ENCODE data around the gene IGSF23. TPM values are rescaled to one million over a fixed set of nuclear protein-coding genes. Genes with fewer than 3 reads are reported as not detected.

Gene IGSF23
- total and polyA plus RNA-seq, 7 donors = 0.23 to 0.30 TPM; not detected in 5

DNA sequence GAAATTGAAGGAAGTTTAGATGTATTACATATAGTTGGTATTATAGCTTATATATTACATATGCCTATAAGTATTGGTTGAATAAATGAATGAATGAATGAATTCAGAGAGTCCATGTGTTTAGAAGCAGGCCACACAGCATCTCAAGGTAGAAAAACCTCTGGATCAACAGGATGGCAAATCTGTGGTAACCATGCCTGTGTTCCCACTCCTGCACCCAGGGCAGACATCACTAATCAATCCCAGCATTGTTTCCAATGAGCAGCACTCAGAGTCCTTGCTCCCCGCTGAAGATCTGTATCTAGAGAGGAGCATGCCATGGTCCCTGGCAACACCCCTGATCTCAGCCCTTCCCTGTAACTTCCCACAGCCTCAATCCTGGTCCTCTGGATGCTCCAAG, 58.9 kb downstream of the IGSF23 start:
- intact Hi-C loops (cut with DNase I) = no loop called here
- no peaks in the 10 kb centered on the region for H3K9me3 ChIP-seq
- WGBS, 3 donors = 73 to 89% (median 81%) methylated on average over 1 of the region's 1 CpG

DNA sequence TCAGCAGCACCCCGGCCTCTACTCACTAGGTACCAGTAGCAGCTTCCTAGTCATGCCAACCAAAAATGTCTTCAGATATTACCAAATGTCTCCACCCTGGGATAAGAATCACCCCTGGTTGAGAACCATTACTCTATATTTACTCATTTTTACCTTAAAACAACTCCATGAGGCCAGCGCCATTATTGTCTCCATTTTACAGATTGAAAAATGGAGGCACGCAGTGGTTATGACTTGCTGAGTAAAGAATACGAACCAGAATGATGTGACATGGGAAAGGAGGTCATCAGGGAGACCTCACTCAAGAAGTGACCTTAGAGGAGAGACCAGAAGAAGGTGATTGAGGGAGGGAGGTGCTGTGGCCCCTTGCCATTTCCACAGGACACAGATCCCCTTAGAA, 60.1 kb downstream of the IGSF23 start:
- Histone ChIP-seq H3K36me3 (ENCODE audit: insufficient read depth in 1 of 2, low read depth in 1 of 2) (peaks cover 2 to 53% of the 10 kb centered on the region in 2 donors), H3K4me1 (no peaks in the 10 kb centered on the region), H3K9me3 (no peaks in the 10 kb centered on the region), H3K27ac (no peak overlapping the region), H3K27me3 (ENCODE audit: insufficient read depth in 3 of 3, low read length in 2 of 3) (no peaks in the 10 kb centered on the region), H3K4me3 (no peak overlapping the region)
- DNase-seq (no peak), ATAC-seq (no peak)
- 81 to 96% (median 90%) methylated on average over 4 of the region's 4 CpGs for WGBS, 3 donors
- intact Hi-C loops (cut with DNase I) = no loop called here
- TF ChIP-seq, protein P1, sequence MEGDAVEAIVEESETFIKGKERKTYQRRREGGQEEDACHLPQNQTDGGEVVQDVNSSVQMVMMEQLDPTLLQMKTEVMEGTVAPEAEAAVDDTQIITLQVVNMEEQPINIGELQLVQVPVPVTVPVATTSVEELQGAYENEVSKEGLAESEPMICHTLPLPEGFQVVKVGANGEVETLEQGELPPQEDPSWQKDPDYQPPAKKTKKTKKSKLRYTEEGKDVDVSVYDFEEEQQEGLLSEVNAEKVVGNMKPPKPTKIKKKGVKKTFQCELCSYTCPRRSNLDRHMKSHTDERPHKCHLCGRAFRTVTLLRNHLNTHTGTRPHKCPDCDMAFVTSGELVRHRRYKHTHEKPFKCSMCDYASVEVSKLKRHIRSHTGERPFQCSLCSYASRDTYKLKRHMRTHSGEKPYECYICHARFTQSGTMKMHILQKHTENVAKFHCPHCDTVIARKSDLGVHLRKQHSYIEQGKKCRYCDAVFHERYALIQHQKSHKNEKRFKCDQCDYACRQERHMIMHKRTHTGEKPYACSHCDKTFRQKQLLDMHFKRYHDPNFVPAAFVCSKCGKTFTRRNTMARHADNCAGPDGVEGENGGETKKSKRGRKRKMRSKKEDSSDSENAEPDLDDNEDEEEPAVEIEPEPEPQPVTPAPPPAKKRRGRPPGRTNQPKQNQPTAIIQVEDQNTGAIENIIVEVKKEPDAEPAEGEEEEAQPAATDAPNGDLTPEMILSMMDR (IDR thresholded peaks at IDR 0.05) = no peak

More for the DNA sequence above, 58.9 kb downstream of the IGSF23 start:
- Histone ChIP-seq H3K36me3 (ENCODE audit: insufficient read depth in 1 of 2, low read depth in 1 of 2) (peaks cover 2 to 41% of the 10 kb centered on the region in 2 donors), H3K27ac (no peak overlapping the region), H3K4me1 (no peaks in the 10 kb centered on the region), H3K27me3 (ENCODE audit: insufficient read depth in 3 of 3, low read length in 2 of 3) (no peaks in the 10 kb centered on the region), H3K4me3 (no peak overlapping the region)
- DNase-seq = no peak
- peak in 1 of 4 donors; percentile 18 for ATAC-seq
- TF ChIP-seq, protein P1 (IDR thresholded peaks at IDR 0.05) = no peak

DNA sequence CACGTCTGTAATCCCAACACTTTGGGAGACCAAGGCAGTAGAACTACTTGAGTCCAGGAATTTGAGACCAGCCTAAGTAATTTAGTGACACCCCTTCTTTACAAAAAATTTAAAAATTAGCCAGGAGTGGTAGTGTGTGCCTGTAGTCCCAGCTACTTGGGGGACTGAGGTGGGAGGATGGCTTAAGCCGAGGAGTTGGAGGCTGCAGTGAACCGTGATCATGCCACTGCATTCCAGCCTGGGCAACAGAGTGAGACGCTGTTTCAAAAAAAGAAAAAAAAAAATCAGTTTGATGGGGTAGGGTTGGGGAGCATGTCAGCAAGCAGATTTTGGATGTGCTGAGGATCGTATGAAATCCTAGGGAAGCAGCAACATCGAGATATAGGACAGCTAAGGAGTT, 62.2 kb downstream of the IGSF23 start:
- H3K27ac ChIP-seq = no peak overlapping the region
- no peaks in the 10 kb centered on the region for H3K4me1 ChIP-seq
- ATAC-seq (no peak), DNase-seq (no peak)
- no peak overlapping the region for H3K4me3 ChIP-seq
- intact Hi-C loops (cut with DNase I) = no loop called here
- H3K36me3 ChIP-seq (ENCODE audit: insufficient read depth in 1 of 2, low read depth in 1 of 2) = peaks cover 2 to 73% of the 10 kb centered on the region in 2 donors
- H3K9me3 ChIP-seq = no peaks in the 10 kb centered on the region
- WGBS, 3 donors = 87 to 95% (median 91%) methylated on average over 6 of the region's 6 CpGs
- TF ChIP-seq, protein P1 (IDR thresholded peaks at IDR 0.05) = no peak
- no peaks in the 10 kb centered on the region for H3K27me3 ChIP-seq (ENCODE audit: insufficient read depth in 3 of 3, low read length in 2 of 3)

DNA sequence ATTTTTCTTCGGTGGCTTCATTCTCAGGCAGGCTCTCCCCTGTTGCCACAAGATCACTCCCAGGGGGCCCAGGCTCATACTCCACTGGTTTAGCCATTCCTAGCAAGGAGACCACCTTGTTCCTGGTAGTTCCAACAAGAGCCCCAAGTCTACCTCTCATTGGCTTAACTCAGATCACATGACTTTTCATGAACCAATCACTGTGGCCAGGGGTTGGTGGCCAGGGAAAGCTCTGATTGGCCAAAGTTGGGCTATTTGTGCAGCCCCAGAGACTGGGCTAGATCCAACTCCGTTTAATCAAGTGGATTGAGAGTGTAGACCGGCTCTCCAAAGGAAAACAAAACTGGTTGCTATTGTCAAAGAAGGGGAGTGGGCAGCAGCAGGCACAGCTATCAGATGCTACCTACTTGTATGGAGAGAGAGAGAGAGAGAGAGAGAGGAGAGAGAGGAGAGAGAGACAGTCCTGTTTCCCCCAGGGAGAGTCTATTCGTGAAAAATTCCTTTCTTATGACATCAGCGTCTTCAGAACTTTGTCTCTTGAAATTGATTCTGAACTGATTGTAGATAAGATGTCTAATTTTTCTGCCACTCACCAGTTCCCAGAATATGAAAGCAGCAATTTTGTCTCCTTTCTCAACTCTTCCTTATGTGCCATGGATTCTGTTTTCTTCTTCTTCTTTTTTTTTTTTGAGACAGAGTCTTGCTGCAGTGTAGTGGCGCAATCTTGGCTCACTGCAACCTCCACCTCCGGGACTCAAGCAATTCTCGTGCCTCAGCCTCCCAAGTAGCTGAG, 63.9 kb downstream of the IGSF23 start:
- no peak for ATAC-seq
- H3K9me3 ChIP-seq = no peaks in the 10 kb centered on the region
- no peak overlapping the region for H3K4me3 ChIP-seq
- no peaks in the 10 kb centered on the region for H3K4me1 ChIP-seq
- TF ChIP-seq, protein P1 (IDR thresholded peaks at IDR 0.05) = no peak
- H3K27me3 ChIP-seq (ENCODE audit: insufficient read depth in 3 of 3, low read length in 2 of 3) = no peaks in the 10 kb centered on the region
- no peak overlapping the region for H3K27ac ChIP-seq
- no peak for DNase-seq
- intact Hi-C loops (cut with DNase I) = no loop called here
- H3K36me3 ChIP-seq (ENCODE audit: insufficient read depth in 1 of 2, low read depth in 1 of 2) = peaks cover 5 to 90% of the 10 kb centered on the region in 2 donors
- WGBS, 3 donors = 60 to 70% (median 65%) methylated on average over 8 of the region's 8 CpGs

Data from psoas muscle (tissue), 8 donors.